Amygdala (tissue), 56 donors: ENCODE data around the gene MTUS2.
A peak's percentile ranks its signal among the peaks of the same experiment; 100 is the strongest.

ENCODE experiments used
- DNase-seq, 56 donors: peaks; one replicate each; lab custom pipeline; 2025; lab: John Stamatoyannopoulos, UW

The MTUS2 gene

DNA sequence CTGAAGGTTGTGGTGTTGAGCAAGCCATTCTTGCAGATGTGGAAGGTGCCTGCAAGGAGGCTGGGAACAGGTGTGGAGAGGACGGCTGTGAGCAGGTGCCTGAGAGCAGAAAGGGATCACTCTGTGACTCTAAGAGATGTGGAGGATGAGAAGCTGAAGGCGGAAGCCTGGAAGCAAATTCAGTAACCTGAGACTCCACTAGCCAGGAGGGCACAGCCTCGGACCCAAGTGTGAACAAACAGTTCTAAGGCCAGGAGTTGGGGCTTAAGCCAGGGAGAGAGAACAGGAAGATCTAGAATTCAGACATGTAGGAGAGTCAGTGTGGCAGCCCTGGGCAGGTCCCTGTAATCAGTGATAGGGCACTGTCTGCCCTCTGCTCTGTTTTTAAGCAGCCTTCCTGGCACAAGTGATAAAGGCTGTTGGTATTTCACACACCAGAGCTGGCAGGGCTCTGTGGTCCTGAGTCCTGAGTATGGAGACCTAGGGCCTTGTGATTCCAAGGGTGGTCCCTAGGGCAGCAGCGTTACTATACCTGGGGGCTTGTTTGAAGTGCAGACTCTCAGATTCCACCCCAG, 644.1 kb downstream of the MTUS2 start:
- DNase-seq: no peak

DNA sequence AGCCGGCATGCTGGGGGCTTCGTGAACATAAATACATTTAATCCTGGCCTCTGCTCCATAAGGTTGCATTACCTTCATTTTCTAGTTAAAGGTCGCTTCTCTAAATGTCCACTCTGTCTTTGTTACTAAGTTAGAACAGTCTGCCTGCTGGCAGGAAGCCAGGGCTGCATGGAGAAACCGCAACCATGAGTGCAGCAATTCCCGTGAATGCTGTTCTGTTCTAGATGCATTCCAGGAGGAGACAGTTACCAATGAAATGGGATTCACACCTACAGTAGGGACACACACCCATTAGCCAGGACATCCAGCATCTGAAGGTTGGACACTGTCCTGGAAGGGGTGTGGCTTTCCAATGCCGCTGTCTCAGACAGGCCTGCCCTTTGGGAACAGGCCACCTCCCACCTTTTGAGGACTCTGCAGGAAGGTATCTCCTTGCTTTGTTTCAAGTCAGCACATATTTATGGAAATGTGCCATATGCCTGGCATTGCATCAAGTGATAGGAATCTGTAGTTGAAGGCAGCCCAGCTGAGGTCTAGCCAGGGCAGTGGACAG, 645.7 kb downstream of the MTUS2 start:
- DNase-seq: peak in 2 of 56 donors; percentile 4 to 54

GRCh38 chr13:29471551-29471950, 651.4 kb downstream of the MTUS2 start:
- DNase-seq: no peak

- no peak for DNase-seq
These were observed 652.3 kb downstream of the MTUS2 start for GRCh38 chr13:29472332-29472961.

- DNase-seq: no peak
These were observed 653.0 kb downstream of the MTUS2 start for GRCh38 chr13:29473166-29473565.

- no peak for DNase-seq
These were observed 654.9 kb downstream of the MTUS2 start for GRCh38 chr13:29474991-29475390.

DNA sequence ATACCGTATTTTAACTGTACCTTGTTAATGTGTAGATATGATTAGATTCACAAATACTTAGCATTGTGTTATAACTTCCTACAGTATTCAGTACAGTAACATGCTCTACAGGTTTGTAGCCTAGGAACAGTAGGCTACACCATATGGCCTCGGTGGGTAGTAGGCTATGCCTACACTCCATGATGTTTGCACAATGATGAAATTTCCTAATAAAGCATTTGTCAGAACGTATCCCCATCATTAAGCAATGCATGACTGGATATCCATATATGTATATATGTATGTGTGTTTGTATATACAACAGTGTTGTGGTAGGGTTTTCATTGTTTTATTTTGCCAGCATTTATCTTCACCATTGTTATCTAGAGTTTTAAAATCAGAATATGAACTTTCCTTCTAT, 655.9 kb downstream of the MTUS2 start:
- DNase-seq: no peak

DNA sequence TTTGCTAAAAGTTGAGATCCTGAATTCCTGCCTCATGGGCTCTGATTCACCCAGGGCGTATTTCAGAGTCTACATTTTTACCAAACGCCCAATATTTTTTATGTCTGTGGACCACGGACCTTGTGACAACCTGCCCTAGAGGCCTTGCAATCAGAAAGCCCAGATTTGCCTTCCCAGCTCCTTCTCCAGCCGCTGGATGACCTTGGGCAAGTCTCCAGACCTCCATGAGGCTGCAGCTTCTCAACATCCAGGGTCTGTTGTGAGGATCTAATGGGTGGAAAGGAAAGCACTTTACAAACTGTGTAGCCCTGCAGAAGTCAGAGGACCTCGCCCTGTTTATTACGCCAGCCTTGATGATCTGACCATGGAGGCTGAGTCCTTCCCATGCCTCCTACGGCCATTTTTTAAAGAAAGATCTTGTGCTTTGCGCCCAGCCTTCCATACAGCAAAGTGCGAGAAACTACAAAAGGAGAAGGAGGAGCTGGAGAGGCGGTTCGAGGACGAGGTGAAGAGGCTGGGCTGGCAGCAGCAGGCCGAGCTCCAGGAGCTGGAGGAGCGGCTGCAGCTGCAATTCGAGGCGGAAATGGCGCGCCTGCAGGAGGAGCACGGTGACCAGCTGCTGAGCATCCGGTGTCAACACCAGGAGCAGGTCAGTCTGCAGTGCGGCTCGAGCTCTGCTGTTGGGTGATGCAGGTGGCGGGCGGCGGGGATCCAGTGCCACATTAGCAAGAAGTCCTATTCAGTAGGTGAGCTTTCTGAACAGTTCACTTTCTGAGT, 659.8 kb downstream of the MTUS2 start:
- DNase-seq: no peak

DNA sequence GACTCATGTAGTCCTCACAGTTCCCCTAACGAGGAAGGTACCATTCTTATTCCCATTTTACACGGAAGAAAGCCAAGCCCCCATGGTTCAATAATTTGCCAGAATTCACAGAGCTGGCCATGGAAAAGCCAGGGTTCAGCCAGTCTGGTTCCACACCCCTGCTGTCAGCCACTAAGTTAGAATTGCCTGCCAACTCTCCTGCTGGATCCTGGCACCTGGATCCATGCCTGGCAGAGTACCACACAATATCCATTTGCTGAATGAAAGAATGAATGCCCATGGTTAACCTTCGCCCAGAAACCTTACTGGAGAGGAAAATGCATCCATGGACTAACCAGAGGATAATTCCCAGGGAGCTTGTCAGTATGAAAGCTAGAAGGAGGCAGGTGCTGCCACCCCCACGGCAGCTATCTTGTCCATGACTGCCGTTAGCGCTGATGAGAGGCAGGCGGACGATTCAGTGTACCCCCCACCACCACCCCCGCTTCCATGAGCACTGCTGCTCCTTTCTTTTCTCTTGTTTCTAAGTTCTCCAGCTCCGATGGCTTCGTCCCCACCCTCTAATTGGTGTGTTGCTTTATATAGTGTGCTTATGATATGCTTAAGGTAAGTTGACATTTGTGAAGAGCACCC, 660.9 kb downstream of the MTUS2 start:
- peak in 3 of 56 donors; percentile 7 to 30 (median 13) for DNase-seq

GRCh38 chr13:29481603-29482002, 661.5 kb downstream of the MTUS2 start:
- no peak for DNase-seq

GRCh38 chr13:29482504-29482903, 662.4 kb downstream of the MTUS2 start:
- DNase-seq: no peak

GRCh38 chr13:29483211-29483610, 663.1 kb downstream of the MTUS2 start:
- DNase-seq: no peak

DNA sequence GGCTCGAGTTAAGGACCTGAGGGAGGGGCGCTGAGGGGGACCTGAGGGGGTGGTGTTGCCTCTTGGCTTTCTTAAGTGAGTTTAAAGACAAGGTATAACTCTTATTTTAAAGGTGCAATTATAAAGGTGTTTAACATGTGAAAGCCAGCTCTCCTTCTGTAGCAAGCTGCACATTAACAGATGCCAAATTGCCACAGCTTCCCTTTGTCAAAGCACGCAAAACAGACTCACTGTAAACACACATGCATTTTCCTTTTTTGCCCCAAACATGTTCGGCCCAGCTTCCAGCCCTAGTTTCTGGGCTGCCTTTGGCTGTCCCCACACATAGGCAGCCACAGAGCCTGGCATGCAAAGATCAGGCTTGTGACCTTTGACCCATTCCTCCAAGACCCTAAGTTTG, 663.5 kb downstream of the MTUS2 start:
- DNase-seq: no peak

DNA sequence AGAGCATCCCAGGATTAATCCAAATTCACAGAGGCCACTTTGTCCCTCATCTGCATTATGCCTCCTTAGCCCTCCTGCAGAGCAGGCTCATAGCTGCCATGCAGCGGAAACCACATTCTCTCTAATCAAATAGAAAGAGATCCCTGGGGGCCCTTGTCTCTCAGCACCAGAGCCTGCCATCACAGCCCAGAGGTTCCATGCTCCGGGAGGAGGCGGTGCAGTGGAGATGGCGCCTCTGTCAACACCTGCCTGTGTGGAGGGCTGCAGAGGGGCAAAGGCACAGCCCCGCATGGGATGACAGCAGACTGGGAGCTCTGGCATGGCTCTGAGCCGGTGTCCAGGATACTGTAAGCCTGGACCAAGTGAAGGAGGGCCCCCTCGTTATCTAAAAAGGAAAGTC, 664.1 kb downstream of the MTUS2 start:
- no peak for DNase-seq

DNA sequence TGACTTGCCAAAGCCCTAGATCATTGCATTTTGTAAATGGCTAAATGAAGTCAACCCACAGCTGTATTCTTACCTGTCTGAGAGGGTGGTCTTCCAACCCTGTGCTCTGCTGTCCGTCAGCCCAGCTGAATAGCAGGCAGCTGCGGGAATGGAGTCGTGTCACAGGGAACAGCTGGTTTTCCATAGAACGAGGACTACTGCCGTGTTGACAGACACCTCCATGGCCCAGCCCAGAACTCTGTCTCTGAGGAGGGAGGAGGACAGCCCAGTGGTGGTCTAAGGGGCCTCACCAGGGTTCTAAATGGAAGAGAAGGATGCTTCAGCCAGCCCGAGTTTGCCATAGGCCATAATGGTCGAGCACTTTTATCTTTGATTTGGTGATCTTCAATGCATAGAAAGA, 664.7 kb downstream of the MTUS2 start:
- DNase-seq: no peak

DNA sequence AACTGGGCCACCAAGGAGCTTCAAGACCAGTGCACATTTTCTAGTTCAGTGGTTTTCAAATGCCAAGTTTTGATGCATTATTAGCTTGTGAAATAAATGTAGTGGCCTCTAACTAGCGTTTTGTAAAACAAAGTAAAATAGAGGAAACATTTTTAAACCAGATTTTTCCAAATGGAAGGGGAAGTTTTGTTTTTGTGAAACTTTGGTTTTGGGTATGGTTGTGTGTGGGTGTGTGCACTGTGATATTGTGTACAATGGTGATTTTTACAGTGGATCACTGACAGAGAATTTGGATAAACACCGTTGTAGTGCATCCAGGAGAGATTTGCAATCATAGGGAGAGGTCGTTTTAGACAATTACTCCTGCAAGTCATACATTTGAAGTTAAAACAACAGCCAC, 666.4 kb downstream of the MTUS2 start:
- DNase-seq: no peak

- no peak for DNase-seq
These were observed 667.6 kb downstream of the MTUS2 start for GRCh38 chr13:29487466-29488454.

DNA sequence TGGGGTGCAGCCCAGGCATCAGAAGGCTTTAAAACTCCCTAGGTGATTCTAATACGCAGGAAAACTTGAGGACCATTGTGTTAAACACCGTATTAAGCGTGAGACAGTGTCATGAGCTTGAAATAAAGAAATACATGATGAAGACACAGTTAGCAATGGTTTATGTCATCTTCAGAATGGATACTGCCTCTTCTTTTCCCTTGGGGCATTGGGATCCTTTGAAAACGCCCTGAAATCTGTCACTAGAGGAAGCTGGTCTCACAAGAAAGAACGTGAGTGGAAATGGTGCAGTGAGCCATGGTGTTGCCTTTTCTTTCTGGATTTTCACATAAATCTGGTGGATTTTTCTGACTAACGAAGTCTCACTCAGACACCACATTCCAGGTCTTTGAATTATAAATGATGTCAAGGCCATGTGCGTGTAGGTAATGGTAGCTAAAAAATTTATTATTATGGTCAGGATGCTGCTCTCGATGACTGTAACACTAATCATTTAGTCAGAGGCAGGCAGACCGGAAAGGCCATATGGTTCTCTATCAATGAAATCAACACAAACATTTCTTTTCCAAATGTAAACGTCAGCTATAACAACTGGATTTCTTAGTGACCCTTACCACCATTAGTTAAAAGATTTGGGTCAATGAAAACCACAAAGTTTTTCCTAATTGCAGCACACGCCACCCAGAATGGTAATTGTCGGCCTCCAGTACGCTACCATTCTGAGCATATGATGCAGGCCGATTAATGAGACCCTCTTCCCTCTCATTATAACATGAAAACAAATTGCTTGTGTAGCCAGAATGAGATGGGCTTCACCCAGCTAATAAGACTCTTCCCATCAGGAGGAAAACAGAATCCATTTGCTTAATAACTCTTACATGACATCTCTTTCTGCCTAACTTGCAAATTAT, 669.8 kb downstream of the MTUS2 start:
- DNase-seq: no peak

DNA sequence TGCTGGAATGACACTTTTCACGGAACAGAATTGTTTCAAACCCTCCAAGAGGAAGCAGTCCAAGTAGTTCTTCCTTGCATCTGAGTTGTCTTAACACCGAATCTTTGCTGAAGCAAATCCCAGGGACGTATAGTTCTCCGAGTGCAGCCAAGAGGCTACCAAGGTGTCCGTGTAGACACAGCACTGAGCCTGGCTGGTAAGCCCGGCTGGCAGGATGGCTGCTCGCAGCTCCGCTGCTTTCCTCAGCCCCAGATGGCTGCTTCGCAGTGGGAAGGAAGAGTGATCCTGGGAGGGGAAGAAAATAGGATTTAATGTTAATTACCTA, 670.4 kb downstream of the MTUS2 start:
- DNase-seq: no peak
